Smooth muscle cell of bladder (primary cell): ENCODE results near the gene NOSTRIN. TPM values are rescaled to one million over a fixed set of nuclear protein-coding genes. Genes with fewer than 3 reads are reported as not detected.

ENCODE experiments used
- total RNA-seq: library from RNA; depleted of rRNA; stranded (reverse); fragments of >200 nt; gene quantifications from 2 replicates; pipeline ENCODE4 v1.2.3, GENCODE V29; 2014

The NOSTRIN gene, protein sequence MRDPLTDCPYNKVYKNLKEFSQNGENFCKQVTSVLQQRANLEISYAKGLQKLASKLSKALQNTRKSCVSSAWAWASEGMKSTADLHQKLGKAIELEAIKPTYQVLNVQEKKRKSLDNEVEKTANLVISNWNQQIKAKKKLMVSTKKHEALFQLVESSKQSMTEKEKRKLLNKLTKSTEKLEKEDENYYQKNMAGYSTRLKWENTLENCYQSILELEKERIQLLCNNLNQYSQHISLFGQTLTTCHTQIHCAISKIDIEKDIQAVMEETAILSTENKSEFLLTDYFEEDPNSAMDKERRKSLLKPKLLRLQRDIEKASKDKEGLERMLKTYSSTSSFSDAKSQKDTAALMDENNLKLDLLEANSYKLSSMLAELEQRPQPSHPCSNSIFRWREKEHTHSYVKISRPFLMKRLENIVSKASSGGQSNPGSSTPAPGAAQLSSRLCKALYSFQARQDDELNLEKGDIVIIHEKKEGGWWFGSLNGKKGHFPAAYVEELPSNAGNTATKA
- 0.09 and 0.14 TPM in 2 replicates for total RNA-seq

GRCh38 chr2:168801961-168802858 lies at the start of gene NOSTRIN:
Gene NOSTRIN, plus strand, starts transcription at chr2:168802637. Its CDS starts 10 bp downstream, at chr2:168802647.

GRCh38 chr2:168890006-168890782 lies 87.8 kb downstream of the NOSTRIN start, which contains the start of gene SPC25:
Gene SPC25, minus strand, starts transcription at chr2:168890430. Its CDS starts 911 bp downstream, at chr2:168889519.

GRCh38 chr2:168901003-168901402 lies 98.6 kb downstream of the NOSTRIN start, which contains the start of gene G6PC2:
Gene G6PC2, plus strand, starts transcription at chr2:168901291. Its CDS starts 41 bp downstream, at chr2:168901332.

Other genes starting within 250 kb of the NOSTRIN start
- gene SPC25, start 87.8 kb downstream of the NOSTRIN start, total RNA-seq: 0.28 and 0.43 TPM in 2 replicates
- gene G6PC2, start 98.7 kb downstream of the NOSTRIN start, total RNA-seq: not detected in 2 replicates
- not detected in 2 replicates for gene ABCB11, start 228.7 kb downstream of the NOSTRIN start, total RNA-seq